ENCODE results near the gene LINGO3. TPM values are rescaled to one million over a fixed set of nuclear protein-coding genes. Genes with fewer than 3 reads are reported as not detected.

LINGO3 gene
- total RNA-seq, 1 donor from 2014 or later = not detected

GRCh38 chr19:2276429-2276986, 31.4 kb downstream of the LINGO3 start:
- Histone ChIP-seq H3K4me1 (peaks cover 52% of the 10 kb centered on the region), H3K4me3 (peak overlapping the region in 1 of 2 donors; percentile 16), H3K27ac (peak overlapping the region; percentile 18), H3K27me3 (no peaks in the 10 kb centered on the region), H3K9me3 (no peaks in the 10 kb centered on the region), H3K36me3 (peaks cover 0 to 21% of the 10 kb centered on the region in 2 donors)
- DNase-seq (ENCODE audit: extremely low spot score in 2 of 2) = no peak
- TF ChIP-seq POLR2A (IDR thresholded peaks at IDR 0.05) = no peak
- TF ChIP-seq CTCF (IDR thresholded peaks at IDR 0.05) = no peak
- no peak for TF ChIP-seq POLR2AphosphoS5 (IDR thresholded peaks at IDR 0.05; ENCODE audit: insufficient read depth in 1 of 2, low read depth in 1 of 2)
- intact Hi-C loops (cut with DNase I) = no loop called here

GRCh38 chr19:2275588-2276428, 32.1 kb downstream of the LINGO3 start:
- Histone ChIP-seq H3K9me3 (no peaks in the 10 kb centered on the region), H3K4me3 (peak overlapping the region in 1 of 2 donors; percentile 16), H3K27me3 (no peaks in the 10 kb centered on the region), H3K4me1 (peaks cover 59% of the 10 kb centered on the region), H3K27ac (peak overlapping the region; percentile 18), H3K36me3 (peaks cover 0 to 22% of the 10 kb centered on the region in 2 donors)
- no peak for DNase-seq (ENCODE audit: extremely low spot score in 2 of 2)
- TF ChIP-seq CTCF (IDR thresholded peaks at IDR 0.05) (no peak), POLR2AphosphoS5 (IDR thresholded peaks at IDR 0.05; ENCODE audit: insufficient read depth in 1 of 2, low read depth in 1 of 2) (no peak), POLR2A (IDR thresholded peaks at IDR 0.05) (no peak)
- intact Hi-C loops (cut with DNase I) = no loop called here

- Histone ChIP-seq H3K4me3 (no peak overlapping the region), H3K4me1 (peaks cover 59% of the 10 kb centered on the region), H3K9me3 (no peaks in the 10 kb centered on the region), H3K27ac (peak overlapping the region; percentile 27), H3K36me3 (peaks cover 0 to 22% of the 10 kb centered on the region in 2 donors), H3K27me3 (no peaks in the 10 kb centered on the region)
- intact Hi-C loops (cut with DNase I) = loop anchor here (5.0 kb wide), 1 partner anchor 113 kb away; the partner anchor contains the start of gene DOT1L
- no peak for DNase-seq (ENCODE audit: extremely low spot score in 2 of 2)
- peak; percentile 22 to 39 (median 34) for TF ChIP-seq CTCF (IDR thresholded peaks at IDR 0.05)
- no peak for TF ChIP-seq POLR2A (IDR thresholded peaks at IDR 0.05)
- peak in 1 of 2 donors; percentile 36 for TF ChIP-seq POLR2AphosphoS5 (IDR thresholded peaks at IDR 0.05; ENCODE audit: insufficient read depth in 1 of 2, low read depth in 1 of 2)
Observed at GRCh38 chr19:2274931-2275535, 32.9 kb downstream of the LINGO3 start.

- DNase-seq (ENCODE audit: extremely low spot score in 2 of 2) = no peak
- Histone ChIP-seq H3K9me3 (no peaks in the 10 kb centered on the region), H3K4me1 (peaks cover 59% of the 10 kb centered on the region), H3K27me3 (no peaks in the 10 kb centered on the region), H3K4me3 (peak overlapping the region; percentile 22 to 37), H3K36me3 (peaks cover 0 to 22% of the 10 kb centered on the region in 2 donors), H3K27ac (peak overlapping the region; percentile 99)
- intact Hi-C loops (cut with DNase I) = loop anchor here (5.0 kb wide), 1 partner anchor 112 kb away; the partner anchor contains the start of gene DOT1L
- TF ChIP-seq POLR2A (IDR thresholded peaks at IDR 0.05) (no peak), POLR2AphosphoS5 (IDR thresholded peaks at IDR 0.05; ENCODE audit: insufficient read depth in 1 of 2, low read depth in 1 of 2) (no peak), CTCF (IDR thresholded peaks at IDR 0.05) (no peak)
Observed at GRCh38 chr19:2274185-2274711, 33.7 kb downstream of the LINGO3 start.
